H9 (cell line): Measurements from ENCODE around the gene IRF2BP1. TPM values are rescaled to one million over a fixed set of nuclear protein-coding genes. Genes with fewer than 3 reads are reported as not detected.

Source experiments
- DNase-seq: peaks from one replicate; pipeline ENCODE4 v3.0.0-alpha.2; 2017
- H2AFZ ChIP-seq: one replicate; pipeline ENCODE4 v1.6.1; 2013; ENCODE audit warnings: mild to moderate bottlenecking, low read length, control low read depth, moderate library complexity
- H2AK5ac ChIP-seq: 2 replicates; pipeline ENCODE4 v1.6.1; 2013; ENCODE audit warnings: low read length, control low read depth, mixed read lengths; ENCODE audit not compliant: insufficient read length
- H2BK120ac ChIP-seq: one replicate; pipeline ENCODE4 v1.6.1; 2013; ENCODE audit warnings: low read depth, mild to moderate bottlenecking, low read length, control low read depth, inconsistent platforms; ENCODE audit not compliant: poor library complexity, severe bottlenecking
- H2BK12ac ChIP-seq: 2 replicates; pipeline ENCODE4 v1.6.1; 2013; ENCODE audit warnings: low read length, control low read depth, mixed read lengths, low read depth; ENCODE audit not compliant: insufficient read length
- H2BK15ac ChIP-seq: 2 replicates; pipeline ENCODE4 v1.6.1; 2013; ENCODE audit warnings: low read depth, low read length, control low read depth
- H2BK20ac ChIP-seq: one replicate; pipeline ENCODE4 v1.6.1; 2013; ENCODE audit warnings: low read depth, mild to moderate bottlenecking, low read length, control low read depth, inconsistent platforms; ENCODE audit not compliant: poor library complexity, severe bottlenecking
- H2BK5ac ChIP-seq: 2 replicates; pipeline ENCODE4 v1.6.1; 2013; ENCODE audit warnings: low read length, control low read depth, mixed read lengths; ENCODE audit not compliant: insufficient read length
- H3K14ac ChIP-seq: 2 replicates; pipeline ENCODE4 v1.6.1; 2013; ENCODE audit warnings: low read length, control low read depth; ENCODE audit not compliant: insufficient read depth
- H3K18ac ChIP-seq: 2 replicates; pipeline ENCODE4 v1.6.1; 2013; ENCODE audit warnings: low read depth, mild to moderate bottlenecking, mixed read lengths, low read length, control low read depth; ENCODE audit not compliant: insufficient read length
- H3K23ac ChIP-seq: 2 replicates; pipeline ENCODE4 v1.6.1; 2013; ENCODE audit warnings: low read length, control low read depth, mixed read lengths, low read depth; ENCODE audit not compliant: insufficient read length
- H3K23me2 ChIP-seq: 2 replicates; pipeline ENCODE4 v1.6.1; 2013; ENCODE audit warnings: low read depth, mild to moderate bottlenecking, mixed read lengths, low read length, control low read depth; ENCODE audit not compliant: insufficient read length, poor library complexity, severe bottlenecking
- H3K27ac ChIP-seq: 2 replicates; pipeline ENCODE4 v1.5.1; 2013; ENCODE audit warnings: low read length, control low read depth, mixed read lengths, low read depth; ENCODE audit not compliant: insufficient read length
- H3K27me3 ChIP-seq: 2 replicates; pipeline ENCODE4 v1.6.1; 2013; ENCODE audit warnings: low read length, control low read depth, inconsistent platforms; ENCODE audit not compliant: insufficient read depth
- H3K4ac ChIP-seq: 2 replicates; pipeline ENCODE4 v1.6.1; 2013; ENCODE audit warnings: low read depth, mild to moderate bottlenecking, control low read depth, inconsistent platforms, low read length, moderate library complexity
- H3K4me1 ChIP-seq: 2 replicates; pipeline ENCODE4 v1.6.1; 2013; ENCODE audit warnings: low read length, control low read depth, inconsistent platforms; ENCODE audit not compliant: insufficient read depth
- H3K4me2 ChIP-seq: 2 replicates; pipeline ENCODE4 v1.6.1; 2013; ENCODE audit warnings: low read length, control low read depth, mixed read lengths; ENCODE audit not compliant: insufficient read length, insufficient read depth
- H3K56ac ChIP-seq: 2 replicates; pipeline ENCODE4 v1.6.1; 2013; ENCODE audit warnings: low read depth, mild to moderate bottlenecking, mixed read lengths, low read length, control low read depth; ENCODE audit not compliant: insufficient read length
- H3K79me1 ChIP-seq: 2 replicates; pipeline ENCODE4 v1.6.1; 2013; ENCODE audit warnings: low read depth, mild to moderate bottlenecking, moderate library complexity, low read length, control low read depth, inconsistent platforms; ENCODE audit not compliant: insufficient read depth, poor library complexity, severe bottlenecking
- H3K79me2 ChIP-seq: 2 replicates; pipeline ENCODE4 v1.6.1; 2013; ENCODE audit warnings: low read length, control low read depth, inconsistent platforms; ENCODE audit not compliant: insufficient read depth
- H3K9ac ChIP-seq: 2 replicates; pipeline ENCODE4 v1.6.1; 2013; ENCODE audit warnings: low read length, control low read depth, mixed read lengths; ENCODE audit not compliant: insufficient read length; ENCODE audit errors: extremely low read depth
- H3K9me3 ChIP-seq: one replicate; pipeline ENCODE4 v1.6.1; 2013; ENCODE audit warnings: low read depth, low read length, inconsistent platforms; ENCODE audit not compliant: control insufficient read depth
- H3T11ph ChIP-seq: one replicate; pipeline ENCODE4 v1.6.1; 2013; ENCODE audit warnings: mild to moderate bottlenecking, low read length, control low read depth, inconsistent platforms
- H4K20me1 ChIP-seq: one replicate; pipeline ENCODE4 v1.6.1; 2013; ENCODE audit not compliant: control insufficient read depth, insufficient read length, insufficient read depth
- H4K5ac ChIP-seq: 2 replicates; pipeline ENCODE4 v1.6.1; 2013; ENCODE audit warnings: low read depth, mild to moderate bottlenecking, mixed read lengths, low read length, control low read depth; ENCODE audit not compliant: insufficient read length
- H4K8ac ChIP-seq: replicated peaks from 2 replicates; pipeline ENCODE4 v1.6.1; 2013; ENCODE audit warnings: low read length, control low read depth, mixed read lengths, low read depth; ENCODE audit not compliant: insufficient read length
- H4K91ac ChIP-seq: 2 replicates; pipeline ENCODE4 v1.6.1; 2013; ENCODE audit warnings: low read depth, mild to moderate bottlenecking, moderate library complexity, mixed read lengths, low read length, control low read depth; ENCODE audit not compliant: insufficient read length
- H3K27ac Mint-ChIP-seq, 3 experiments: 2 replicates in 2 of 3; 3 replicates in 1 of 3; pipeline ENCODE4 v1.8.0; 2020 to 2021; ENCODE audit warnings: mixed read lengths in 3 of 3, mild to moderate bottlenecking in 1 of 3, moderate library complexity in 1 of 3
- H3K27me3 Mint-ChIP-seq: 2 replicates; pipeline ENCODE4 v1.8.0; 2021; ENCODE audit warnings: low read depth, mild to moderate bottlenecking, moderate library complexity, mixed read lengths
- H3K36me3 Mint-ChIP-seq, 3 experiments: 2 replicates in 2 of 3; 3 replicates in 1 of 3; pipeline ENCODE4 v1.8.0; 2020 to 2021; ENCODE audit warnings: low read depth in 3 of 3, mixed read lengths in 3 of 3; ENCODE audit not compliant: insufficient read depth in 1 of 3
- H3K4me1 Mint-ChIP-seq, 2 experiments: 2 replicates each; pipeline ENCODE4 v1.8.0; 2020; ENCODE audit warnings: mixed read lengths in 2 of 2
- H3K4me3 Mint-ChIP-seq, 2 experiments: 2 replicates in 1 of 2; 3 replicates in 1 of 2; pipeline ENCODE4 v1.8.0; 2020 to 2021; ENCODE audit warnings: mild to moderate bottlenecking in 2 of 2, mixed read lengths in 2 of 2, moderate library complexity in 1 of 2
- H3K9me3 Mint-ChIP-seq, 2 experiments: 2 replicates in 1 of 2; 3 replicates in 1 of 2; pipeline ENCODE4 v1.8.0; 2020; ENCODE audit warnings: mild to moderate bottlenecking in 2 of 2, mixed read lengths in 2 of 2, moderate library complexity in 1 of 2
- WGBS: extraction: QIAGEN DNeasy Blood & Tissue Kit; methylation state at CpG from one replicate; pipeline ENCODE4 v1.1.7; 2013; ENCODE audit warnings: missing lambda C conversion rate, low lambda C conversion rate, mixed read lengths; ENCODE audit not compliant: insufficient read length; ENCODE audit errors: extremely low coverage; 5-methylcytosine and 5-hydroxymethylcytosine counted together
- total RNA-seq: library from RNA; stranded (reverse); gene quantifications from 2 replicates; pipeline ENCODE4 v1.2.1, GENCODE V29; 2021
- TF ChIP-seq, protein P1 (sequence below): fragments of 200-600 bp; sonication (generic); conservative IDR thresholded peaks from 3 replicates; pipeline ENCODE4 v1.8.0; 2021; ENCODE audit warnings: antibody characterized with exemption, mild to moderate bottlenecking

IRF2BP1 gene
- total RNA-seq, 1 experiment from 2014 or later, result 28.2 TPM

DNA sequence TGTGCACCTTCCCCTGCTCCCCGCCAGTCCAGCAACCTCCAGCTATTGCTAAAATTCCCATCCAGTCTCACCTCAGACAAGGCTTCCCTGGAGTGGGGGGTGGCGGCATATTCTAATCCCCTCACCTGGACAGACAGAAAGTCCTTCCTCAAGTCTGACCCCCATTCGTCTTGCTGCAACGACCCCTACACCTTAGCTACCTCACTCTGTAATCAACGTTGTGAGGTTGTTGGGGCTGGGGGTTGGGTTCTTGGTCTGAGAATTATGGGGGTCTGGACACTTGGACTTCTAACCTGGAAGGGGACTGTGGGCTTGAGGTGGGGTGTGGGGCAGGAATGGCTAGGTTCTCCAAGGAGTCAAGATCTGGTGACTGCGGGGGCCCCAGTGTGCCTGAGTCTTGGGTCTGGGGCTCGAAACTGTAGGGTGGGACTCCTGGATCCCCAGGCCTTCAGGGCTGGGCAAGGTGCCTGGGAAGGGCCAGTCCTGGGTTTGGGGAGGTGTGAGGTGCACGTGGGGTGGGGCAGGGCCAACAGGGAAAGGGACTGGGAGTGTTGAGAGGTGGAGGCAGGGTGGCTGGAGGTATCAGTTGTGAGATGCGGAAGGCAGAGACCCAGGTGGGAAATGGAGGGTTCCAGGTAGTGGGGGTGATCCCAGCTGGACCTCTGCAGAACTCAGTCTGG lies 20.5 kb downstream of the IRF2BP1 start:
- H4K5ac ChIP-seq, result no peak overlapping the region
- no peak overlapping the region for H3K4ac ChIP-seq
- Mint-ChIP-seq H3K4me3 (peak overlapping the region; percentile 97 to 100), H3K4me1 (peaks cover 36 to 52% of the 10 kb centered on the region in 2 experiments), H3K27me3 (no peaks in the 10 kb centered on the region; the same call in 1 of the 2 replicates), H3K9me3 (no peaks in the 10 kb centered on the region; a peak in 1 of 5 replicates), H3K36me3 (peaks cover 0 to 13% (median 5%) of the 10 kb centered on the region in 3 experiments; a peak in 5 of 7 replicates), H3K27ac (peak overlapping the region; percentile 44 to 59 (median 46); a peak in 4 of 7 replicates)
- H3K9me3 ChIP-seq, result no peaks in the 10 kb centered on the region
- H4K8ac ChIP-seq, result no peak overlapping the region
- no peak overlapping the region for H3K18ac ChIP-seq
- no peak for DNase-seq
- H2BK12ac ChIP-seq, result no peak overlapping the region
- no peak overlapping the region for H2AFZ ChIP-seq
- TF ChIP-seq, protein P1, sequence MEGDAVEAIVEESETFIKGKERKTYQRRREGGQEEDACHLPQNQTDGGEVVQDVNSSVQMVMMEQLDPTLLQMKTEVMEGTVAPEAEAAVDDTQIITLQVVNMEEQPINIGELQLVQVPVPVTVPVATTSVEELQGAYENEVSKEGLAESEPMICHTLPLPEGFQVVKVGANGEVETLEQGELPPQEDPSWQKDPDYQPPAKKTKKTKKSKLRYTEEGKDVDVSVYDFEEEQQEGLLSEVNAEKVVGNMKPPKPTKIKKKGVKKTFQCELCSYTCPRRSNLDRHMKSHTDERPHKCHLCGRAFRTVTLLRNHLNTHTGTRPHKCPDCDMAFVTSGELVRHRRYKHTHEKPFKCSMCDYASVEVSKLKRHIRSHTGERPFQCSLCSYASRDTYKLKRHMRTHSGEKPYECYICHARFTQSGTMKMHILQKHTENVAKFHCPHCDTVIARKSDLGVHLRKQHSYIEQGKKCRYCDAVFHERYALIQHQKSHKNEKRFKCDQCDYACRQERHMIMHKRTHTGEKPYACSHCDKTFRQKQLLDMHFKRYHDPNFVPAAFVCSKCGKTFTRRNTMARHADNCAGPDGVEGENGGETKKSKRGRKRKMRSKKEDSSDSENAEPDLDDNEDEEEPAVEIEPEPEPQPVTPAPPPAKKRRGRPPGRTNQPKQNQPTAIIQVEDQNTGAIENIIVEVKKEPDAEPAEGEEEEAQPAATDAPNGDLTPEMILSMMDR, result no peak
- H3K4me1 ChIP-seq, result peaks cover 5% of the 10 kb centered on the region; the same call in 1 of the 2 replicates
- H2BK5ac ChIP-seq, result no peak overlapping the region
- H3K23me2 ChIP-seq, result peaks cover 18% of the 10 kb centered on the region
- H3K79me1 ChIP-seq, result peaks cover 3% of the 10 kb centered on the region
- H4K20me1 ChIP-seq, result no peaks in the 10 kb centered on the region
- no peak overlapping the region for H2BK20ac ChIP-seq
- peaks cover 10% of the 10 kb centered on the region; the same call in 1 of the 2 replicates for H3K79me2 ChIP-seq
- H2AK5ac ChIP-seq, result no peak overlapping the region
- peak overlapping the region; percentile 87 for H3K9ac ChIP-seq
- no peak overlapping the region for H3K27ac ChIP-seq
- H2BK120ac ChIP-seq, result no peak overlapping the region
- peak overlapping the region; percentile 83 for H3K4me2 ChIP-seq
- no peak overlapping the region for H2BK15ac ChIP-seq
- no peak overlapping the region for H3K23ac ChIP-seq
- H4K91ac ChIP-seq, result no peak overlapping the region
- H3K27me3 ChIP-seq, result no peaks in the 10 kb centered on the region
- no peak overlapping the region for H3T11ph ChIP-seq
- no peak overlapping the region; the same call in 1 of the 2 replicates for H3K14ac ChIP-seq
- no peak overlapping the region for H3K56ac ChIP-seq
- WGBS, result no CpG with 5 or more reads among the region's 9 CpGs
